Measurements from ENCODE around the gene FAM120B. TPM values are rescaled to one million over a fixed set of nuclear protein-coding genes. Genes with fewer than 3 reads are reported as not detected.

FAM120B gene
- total and polyA plus RNA-seq, 2 of the 4 experiments (the other 2 are of a cell fraction): 15.3 to 28.0 TPM

- Histone ChIP-seq H3K9me1 (ENCODE audit: insufficient read depth, low read length) (no peaks in the 10 kb centered on the region), H2AK5ac (ENCODE audit: low read depth, low read length) (no peak overlapping the region), H3K9ac (ENCODE audit: low read depth, low read length) (no peak overlapping the region), H3K4me2 (ENCODE audit: low read depth, low read length) (no peak overlapping the region), H2BK5ac (ENCODE audit: low read depth, low read length, poor library complexity, severe bottlenecking) (no peak overlapping the region), H2AFZ (replicated peaks; ENCODE audit: low read length, poor library complexity) (no peak overlapping the region), H3K4me3 (ENCODE audit: insufficient read depth, low read depth, low read length) (no peak overlapping the region), H3K27ac (ENCODE audit: insufficient read depth, low read length) (no peak overlapping the region), H4K5ac (ENCODE audit: low read depth, low read length) (no peak overlapping the region), H4K8ac (ENCODE audit: low read depth in 2 of 2, low read length in 2 of 2) (no peak overlapping the region), H2BK20ac (ENCODE audit: low read depth, low read length) (no peak overlapping the region), H3K4ac (ENCODE audit: low read depth, low read length) (no peak overlapping the region), H2AK9ac (replicated peaks; ENCODE audit: low read depth, low read length, poor library complexity) (no peak overlapping the region), H3K9me3 (ENCODE audit: control insufficient read depth, insufficient read depth, low read length) (no peaks in the 10 kb centered on the region), H2BK120ac (ENCODE audit: low read depth, low read length) (no peak overlapping the region), H4K20me1 (ENCODE audit: insufficient read depth, low read length) (no peaks in the 10 kb centered on the region), H3K14ac (replicated peaks; ENCODE audit: low read depth, low read length) (no peak overlapping the region), H2BK15ac (ENCODE audit: low read depth, low read length) (no peak overlapping the region), H4K91ac (ENCODE audit: insufficient read depth, low read depth, low read length) (no peak overlapping the region), H3K27me3 (ENCODE audit: control insufficient read depth, insufficient read depth, low read length) (peaks cover 7% of the 10 kb centered on the region), H3K4me1 (ENCODE audit: control insufficient read depth, insufficient read depth, low read length) (peaks cover 8% of the 10 kb centered on the region), H3K56ac (ENCODE audit: extremely low read depth, insufficient read depth, low read length) (no peak overlapping the region), H3K23ac (ENCODE audit: low read depth, low read length) (no peak overlapping the region), H3K79me1 (ENCODE audit: low read depth in 1 of 2, low read length in 2 of 2) (no peaks in the 10 kb centered on the region), H3K36me3 (ENCODE audit: control insufficient read depth, insufficient read depth, low read length) (no peaks in the 10 kb centered on the region), H3K18ac (ENCODE audit: low read depth, low read length) (no peak overlapping the region)
- intact Hi-C loops (cut with micrococcal nuclease) (no loop called here), dilution Hi-C loops (cut with HindIII; ENCODE audit: low sequenced_read_pairs, unreplicated experiment) (no loop called here), in situ Hi-C loops (cut with MboI; ENCODE audit: low sequenced_read_pairs) (no loop called here)
- ChIA-PET POLR2A (ENCODE audit: unreplicated experiment) (no interaction called here), CTCF (no interaction called here)
- BruUV-seq (replicated peaks): no TSS peak
- ATAC-seq (ENCODE audit: low read depth): no peak
- TF ChIP-seq RAD21 (IDR thresholded peaks at IDR 0.05; ENCODE audit: low read length) (no peak), POLR2A (IDR thresholded peaks at IDR 0.05; ENCODE audit: low read depth, low read length) (no peak), USF2 (IDR thresholded peaks at IDR 0.05; ENCODE audit: low read depth, low read length) (no peak), MXI1 (IDR thresholded peaks at IDR 0.05; ENCODE audit: borderline replicate concordance, low read depth, low read length) (no peak), RFX5 (IDR thresholded peaks at IDR 0.05; ENCODE audit: low read depth, low read length) (no peak), CHD1 (IDR thresholded peaks at IDR 0.05; ENCODE audit: low read depth, low read length) (no peak), FOS (IDR thresholded peaks at IDR 0.05; ENCODE audit: low read depth, low read length) (no peak), NFE2L2 (IDR thresholded peaks at IDR 0.05; ENCODE audit: low read depth, low read length) (no peak), RCOR1 (IDR thresholded peaks at IDR 0.05; ENCODE audit: insufficient replicate concordance, low read length) (no peak), MAFK (IDR thresholded peaks at IDR 0.05; ENCODE audit: low read depth, low read length) (no peak), BHLHE40 (IDR thresholded peaks at IDR 0.05; ENCODE audit: low read depth, low read length) (no peak), SMC3 (IDR thresholded peaks at IDR 0.05; ENCODE audit: low read depth, low read length) (no peak)
- no peak for DNase-seq
- 93% methylated on average over 2 of the region's 30 CpGs; no CpG with 5 or more reads in 1 of the 2 experiments for WGBS, 2 experiments (ENCODE audit: extremely low coverage in 2 of 2, insufficient read length in 1 of 2)
These were observed 34.1 kb upstream of the FAM120B start for GRCh38 chr6:170272341-170273065.
